ENCODE measurements around the gene BBIP1. TPM values are rescaled to one million over a fixed set of nuclear protein-coding genes. Genes with fewer than 3 reads are reported as not detected.

Gene BBIP1
- total and polyA plus RNA-seq, 9 of the 15 experiments (the other 6 are each of a cell fraction or from before 2014, with no cell fraction given) = 5.2 to 31.0 (median 19.4) TPM

Other genes starting within 250 kb of the BBIP1 start
- 20.2 and 22.5 TPM in 2 replicates for gene PDCD4, start 47.3 kb downstream of the BBIP1 start, total RNA-seq (2014; rRNA removed)
- 33.7 and 44.2 TPM in 2 replicates for gene PDCD4, start 47.3 kb downstream of the BBIP1 start, total RNA-seq (2014; rRNA removed; fragmentation: Illumina TruSeq; extraction: Trizol)
- gene PDCD4, start 47.3 kb downstream of the BBIP1 start, total RNA-seq (2015; rRNA removed; fragmentation: Illumina TruSeq; extraction: Trizol) = 15.9 and 18.3 TPM in 2 replicates
- gene PDCD4, start 47.3 kb downstream of the BBIP1 start, total RNA-seq (2021) = 28.0 and 44.1 TPM in 2 replicates
- 28.1 and 40.2 TPM in 2 replicates for gene PDCD4, start 47.3 kb downstream of the BBIP1 start, polyA plus RNA-seq (2011; rRNA removed)
- 38.0 and 38.2 TPM in 2 replicates for gene PDCD4, start 47.3 kb downstream of the BBIP1 start, polyA plus RNA-seq (2014; fragmentation: Illumina TruSeq; extraction: Trizol)
- 10 to 100 TPM; 12.9 to 18.1 TPM for gene PDCD4, start 47.3 kb downstream of the BBIP1 start, polyA plus RNA-seq (2014; fragmentation: Nextera tagmentation; extraction: Ambion mirVana)
- 34.4 and 36.6 TPM in 2 replicates for gene PDCD4, start 47.3 kb downstream of the BBIP1 start, polyA plus RNA-seq (2014; rRNA removed)
- gene SHOC2, start 424 bp upstream of the BBIP1 start, total RNA-seq (2014; rRNA removed) = 9.2 and 10.2 TPM in 2 replicates
- 14.6 and 17.2 TPM in 2 replicates for gene SHOC2, start 424 bp upstream of the BBIP1 start, total RNA-seq (2014; rRNA removed; fragmentation: Illumina TruSeq; extraction: Trizol)
- gene SHOC2, start 424 bp upstream of the BBIP1 start, total RNA-seq (2015; rRNA removed; fragmentation: Illumina TruSeq; extraction: Trizol) = 13.8 and 16.1 TPM in 2 replicates
- 16.8 and 17.2 TPM in 2 replicates for gene SHOC2, start 424 bp upstream of the BBIP1 start, total RNA-seq (2021)
- 10.2 and 14.9 TPM in 2 replicates for gene SHOC2, start 424 bp upstream of the BBIP1 start, polyA plus RNA-seq (2011; rRNA removed)
- 16.3 and 17.2 TPM in 2 replicates for gene SHOC2, start 424 bp upstream of the BBIP1 start, polyA plus RNA-seq (2014; fragmentation: Illumina TruSeq; extraction: Trizol)
- gene SHOC2, start 424 bp upstream of the BBIP1 start, polyA plus RNA-seq (2014; fragmentation: Nextera tagmentation; extraction: Ambion mirVana) = 10 to 100 TPM; 11.4 to 17.5 TPM
- gene SHOC2, start 424 bp upstream of the BBIP1 start, polyA plus RNA-seq (2014; rRNA removed) = 9.2 and 10.3 TPM in 2 replicates
- not detected in 2 replicates for gene ADRA2A, start 157.8 kb upstream of the BBIP1 start, total RNA-seq (2014; rRNA removed)
- not detected in 2 replicates for gene ADRA2A, start 157.8 kb upstream of the BBIP1 start, total RNA-seq (2014; rRNA removed; fragmentation: Illumina TruSeq; extraction: Trizol)
- gene ADRA2A, start 157.8 kb upstream of the BBIP1 start, total RNA-seq (2015; rRNA removed; fragmentation: Illumina TruSeq; extraction: Trizol) = not detected in 2 replicates
- not detected in 2 replicates for gene ADRA2A, start 157.8 kb upstream of the BBIP1 start, total RNA-seq (2021)
- not detected in 2 replicates for gene ADRA2A, start 157.8 kb upstream of the BBIP1 start, polyA plus RNA-seq (2011; rRNA removed)
- not detected in 2 replicates for gene ADRA2A, start 157.8 kb upstream of the BBIP1 start, polyA plus RNA-seq (2014; fragmentation: Illumina TruSeq; extraction: Trizol)
- gene ADRA2A, start 157.8 kb upstream of the BBIP1 start, polyA plus RNA-seq (2014; fragmentation: Nextera tagmentation; extraction: Ambion mirVana) = not detected
- not detected in 2 replicates for gene ADRA2A, start 157.8 kb upstream of the BBIP1 start, polyA plus RNA-seq (2014; rRNA removed)

Data from K562 (cell line).